ENCODE data around the gene LUZP2.

Gene LUZP2

DNA sequence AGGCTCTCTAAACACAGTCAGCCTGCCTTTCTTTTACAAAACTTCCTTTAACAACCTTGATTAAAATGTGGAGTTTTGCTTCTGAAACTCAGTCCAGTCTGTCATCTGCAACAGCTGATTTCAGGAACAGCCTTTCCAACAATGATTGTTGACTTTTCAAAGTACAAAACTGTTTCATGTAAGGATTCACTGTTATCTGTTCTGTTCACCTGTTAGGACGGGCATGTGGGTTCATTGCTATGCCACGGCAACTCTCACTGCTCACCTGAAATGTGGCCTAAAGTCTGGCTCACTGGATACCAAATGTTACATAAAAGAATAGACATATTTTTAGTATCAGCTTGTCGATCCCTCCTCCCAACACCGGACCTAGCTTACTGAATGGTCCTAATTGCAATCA is 242.8 kb downstream of the LUZP2 start:
- TF ChIP-seq GATA2 (IDR thresholded peaks at IDR 0.05; ENCODE audit: low read depth, low read length) (no peak), GATA3 (IDR thresholded peaks at IDR 0.05; ENCODE audit: low read depth, low read length) (no peak)

DNA sequence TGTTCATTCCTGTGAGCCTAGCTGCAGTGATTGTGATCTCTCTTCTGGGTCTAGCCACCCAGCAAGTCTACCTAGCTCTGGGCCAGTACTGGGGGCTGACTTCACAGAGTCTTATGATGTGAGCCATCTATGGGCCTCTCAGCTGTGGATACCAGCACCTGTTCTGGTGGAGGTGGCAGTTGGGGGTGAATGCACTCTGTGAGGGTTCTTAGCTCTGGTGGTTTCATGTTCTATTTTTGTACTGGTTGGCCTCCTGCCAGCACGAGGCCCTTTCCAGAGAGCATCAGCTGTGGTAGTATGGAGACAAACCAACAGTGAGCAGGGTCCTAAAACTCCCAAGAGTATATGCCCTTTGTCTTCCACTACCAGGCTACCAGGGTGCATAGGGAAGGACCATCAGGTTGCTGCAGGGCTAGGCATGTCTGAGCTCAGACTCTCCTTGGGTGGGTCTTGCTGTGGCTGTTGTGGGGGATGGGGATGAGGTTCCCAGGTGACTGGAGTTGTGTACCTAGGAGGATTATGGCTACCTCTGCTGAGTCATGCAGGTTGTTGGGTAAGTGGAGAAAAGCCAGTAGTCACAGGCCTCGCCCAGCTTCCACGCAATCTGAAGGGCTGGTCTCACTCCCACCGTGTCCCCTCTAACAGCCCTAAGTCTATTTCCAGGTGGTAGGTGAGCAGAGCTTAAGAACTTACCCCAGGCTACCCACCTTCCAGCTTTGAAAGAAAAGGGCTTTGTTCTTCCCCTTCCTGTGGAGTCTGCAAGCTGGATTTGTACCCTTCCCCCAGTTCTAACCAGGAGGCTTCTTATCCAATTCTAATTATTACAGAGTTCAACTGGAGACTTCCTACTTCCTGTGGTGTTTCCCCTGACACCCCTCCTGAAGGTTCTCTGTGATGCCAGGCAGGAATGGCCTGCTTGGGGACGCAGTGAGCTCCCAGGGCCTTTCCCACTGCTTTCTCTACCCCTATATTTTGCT is 250.7 kb downstream of the LUZP2 start:
- TF ChIP-seq GATA3 (IDR thresholded peaks at IDR 0.05; ENCODE audit: low read depth, low read length) (no peak), GATA2 (IDR thresholded peaks at IDR 0.05; ENCODE audit: low read depth, low read length) (no peak)

DNA sequence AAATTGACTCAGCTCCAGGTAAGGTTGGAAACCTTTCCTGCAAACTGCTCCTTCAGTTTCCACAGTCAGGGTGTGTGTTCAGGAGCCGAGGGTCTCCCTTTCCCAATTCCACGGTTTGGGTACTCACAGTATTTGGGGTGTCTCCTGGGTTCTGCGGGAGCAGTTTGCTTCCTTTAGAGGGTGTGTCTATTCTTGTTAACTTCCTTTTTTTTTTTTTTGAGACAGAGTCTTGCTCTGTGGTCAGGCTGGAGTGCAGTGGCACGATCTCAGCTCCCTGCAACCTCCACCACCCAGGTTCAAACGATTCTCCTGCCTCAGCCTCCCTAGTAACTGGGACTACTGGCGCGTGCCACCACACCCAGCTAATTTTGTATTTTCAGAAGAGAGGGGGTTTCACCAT is 251.4 kb downstream of the LUZP2 start:
- TF ChIP-seq GATA2 (IDR thresholded peaks at IDR 0.05; ENCODE audit: low read depth, low read length) (no peak), GATA3 (IDR thresholded peaks at IDR 0.05; ENCODE audit: low read depth, low read length) (no peak)

DNA sequence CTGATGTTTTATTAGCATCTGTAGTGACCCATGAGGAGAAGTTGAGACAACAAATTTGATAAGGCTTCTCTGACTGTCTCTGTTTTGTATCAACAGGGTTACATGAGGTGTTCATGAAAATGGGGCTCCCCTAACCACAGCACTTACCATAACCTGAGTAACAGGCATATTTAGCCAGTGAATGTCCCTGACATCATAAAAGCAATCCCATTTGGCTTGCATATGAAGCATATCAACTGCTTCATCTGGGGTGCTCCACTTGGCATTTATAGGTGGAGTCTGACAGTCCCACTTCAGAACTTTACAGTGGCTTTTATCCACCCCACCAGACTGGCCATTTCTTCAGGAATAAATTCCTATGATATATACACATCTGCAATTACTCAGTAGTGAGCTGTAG is 257.6 kb downstream of the LUZP2 start:
- no peak for TF ChIP-seq GATA2 (IDR thresholded peaks at IDR 0.05; ENCODE audit: low read depth, low read length)
- no peak for TF ChIP-seq GATA3 (IDR thresholded peaks at IDR 0.05; ENCODE audit: low read depth, low read length)

DNA sequence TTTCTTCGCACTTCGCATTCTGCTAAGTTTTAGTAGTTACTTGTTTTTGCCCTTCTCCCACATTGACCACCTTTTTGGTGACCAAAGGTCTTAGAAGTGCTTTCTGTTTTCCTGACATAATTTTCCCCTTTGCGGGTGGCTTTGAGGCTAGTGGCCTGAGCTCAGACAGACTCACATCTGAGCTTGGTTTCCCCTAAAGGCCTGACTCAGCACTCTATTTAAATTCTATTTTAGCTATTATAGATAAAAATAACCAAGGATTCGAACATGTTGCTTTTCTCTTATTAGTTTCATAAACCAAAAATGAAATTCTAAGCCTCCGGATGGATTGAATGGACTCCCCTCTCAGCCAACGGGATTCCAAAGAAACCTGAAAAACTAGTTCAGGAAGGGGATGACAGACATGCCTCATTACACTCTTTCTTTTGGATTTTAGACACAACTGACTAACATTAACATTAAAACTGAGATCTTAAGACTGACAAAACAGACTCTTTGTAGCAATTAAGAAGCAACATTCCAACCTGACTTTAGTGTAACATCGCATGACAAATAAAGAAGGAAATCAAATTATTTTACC is 258.5 kb downstream of the LUZP2 start:
- TF ChIP-seq GATA2 (IDR thresholded peaks at IDR 0.05; ENCODE audit: low read depth, low read length) = no peak
- no peak for TF ChIP-seq GATA3 (IDR thresholded peaks at IDR 0.05; ENCODE audit: low read depth, low read length)

DNA sequence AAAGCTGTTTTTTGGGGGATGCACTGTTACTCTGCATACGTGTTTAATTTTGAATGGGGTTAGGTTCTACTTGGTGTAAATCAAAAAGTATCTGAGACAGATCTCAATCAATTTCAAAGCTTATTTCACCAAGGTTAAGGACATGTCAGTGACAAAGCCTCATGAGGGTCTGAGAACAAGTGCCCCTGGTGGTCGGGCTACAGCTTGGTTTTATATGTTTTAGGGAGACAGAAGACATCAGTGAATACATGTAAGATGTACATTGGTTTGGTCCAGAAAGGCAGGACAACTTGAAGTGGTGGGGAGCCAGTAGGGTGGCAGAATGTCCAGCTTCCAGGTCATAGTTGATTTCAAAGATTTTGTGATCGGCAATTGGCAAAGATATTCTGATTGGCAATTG is 262.9 kb downstream of the LUZP2 start:
- TF ChIP-seq GATA3 (IDR thresholded peaks at IDR 0.05; ENCODE audit: low read depth, low read length) (no peak), GATA2 (IDR thresholded peaks at IDR 0.05; ENCODE audit: low read depth, low read length) (no peak)

DNA sequence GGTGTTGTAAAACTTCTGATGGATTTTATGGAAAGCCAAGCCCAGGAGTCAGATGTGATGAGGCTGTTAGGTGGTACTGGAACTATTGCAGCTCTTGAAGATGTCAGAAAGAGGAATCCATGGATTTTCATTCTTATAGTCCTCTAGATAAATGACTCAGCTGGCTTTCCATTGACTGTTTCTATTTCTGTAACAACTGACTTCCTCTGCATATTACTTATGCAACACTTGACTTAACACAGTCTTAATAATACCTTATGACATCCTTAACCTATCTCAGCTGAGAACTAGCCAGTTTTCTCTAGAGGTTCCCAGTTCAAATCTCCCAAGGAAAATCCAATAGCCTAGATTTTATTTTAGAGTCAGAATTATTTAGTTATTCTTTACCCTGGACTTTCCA is 263.8 kb downstream of the LUZP2 start:
- no peak for TF ChIP-seq GATA2 (IDR thresholded peaks at IDR 0.05; ENCODE audit: low read depth, low read length)
- TF ChIP-seq GATA3 (IDR thresholded peaks at IDR 0.05; ENCODE audit: low read depth, low read length) = no peak

DNA sequence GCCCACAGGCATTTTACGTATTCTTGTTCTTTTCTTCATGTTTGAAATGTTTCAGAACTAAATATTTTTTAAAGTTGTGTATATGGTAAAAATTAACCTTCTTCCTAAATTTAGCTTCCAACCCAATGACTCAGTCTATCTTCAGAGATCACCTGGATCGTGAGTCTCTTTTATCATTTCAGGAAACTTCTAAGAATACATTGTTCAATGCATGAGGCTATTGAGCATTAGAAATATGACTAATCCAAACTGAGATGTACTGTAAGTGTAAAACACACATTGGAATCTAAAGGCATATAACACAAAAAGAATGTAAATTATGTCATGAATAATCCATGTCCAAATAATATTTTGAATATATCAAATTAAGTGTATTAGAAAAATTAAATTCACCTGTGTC is 265.2 kb downstream of the LUZP2 start:
- TF ChIP-seq GATA2 (IDR thresholded peaks at IDR 0.05; ENCODE audit: low read depth, low read length) (no peak), GATA3 (IDR thresholded peaks at IDR 0.05; ENCODE audit: low read depth, low read length) (no peak)

DNA sequence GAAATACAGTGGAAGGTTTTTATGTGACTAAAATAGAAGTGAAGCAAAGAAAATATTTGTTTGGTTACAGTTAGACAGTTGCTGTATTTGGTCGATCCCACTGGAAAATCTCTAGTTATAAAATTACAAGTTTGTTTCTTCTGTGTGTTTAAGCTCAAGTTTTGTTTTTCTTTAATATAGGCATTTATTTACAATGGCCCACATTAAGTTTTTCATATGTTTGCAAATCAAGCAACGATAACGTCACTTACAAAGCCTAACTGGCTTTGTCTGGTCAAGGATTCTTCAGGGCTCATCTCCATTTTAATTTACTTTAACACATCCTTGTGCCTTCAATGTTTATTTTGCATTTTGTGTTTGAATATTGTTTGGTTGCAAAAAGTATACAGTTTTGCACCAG is 270.6 kb downstream of the LUZP2 start:
- no peak for TF ChIP-seq GATA3 (IDR thresholded peaks at IDR 0.05; ENCODE audit: low read depth, low read length)
- TF ChIP-seq GATA2 (IDR thresholded peaks at IDR 0.05; ENCODE audit: low read depth, low read length) = no peak

DNA sequence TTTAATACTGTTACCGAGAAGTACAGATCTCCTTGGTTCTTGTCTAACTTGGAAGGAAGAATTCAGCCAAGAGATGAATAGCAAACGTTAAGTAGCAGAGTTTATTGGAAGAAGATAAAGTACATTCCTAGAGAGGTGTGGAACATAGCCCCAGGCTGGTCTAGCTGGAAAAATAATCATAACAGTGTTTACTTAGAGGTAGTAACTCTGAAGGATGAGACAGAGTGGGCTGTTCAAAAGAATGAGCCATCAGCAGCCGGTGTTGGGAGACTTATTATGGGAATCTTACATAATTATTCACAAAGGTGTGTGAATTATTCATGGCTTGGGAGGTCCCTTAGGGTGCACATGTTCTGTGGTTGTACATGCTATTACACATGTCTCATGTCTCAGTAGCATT is 276.5 kb downstream of the LUZP2 start:
- no peak for TF ChIP-seq GATA3 (IDR thresholded peaks at IDR 0.05; ENCODE audit: low read depth, low read length)
- no peak for TF ChIP-seq GATA2 (IDR thresholded peaks at IDR 0.05; ENCODE audit: low read depth, low read length)

DNA sequence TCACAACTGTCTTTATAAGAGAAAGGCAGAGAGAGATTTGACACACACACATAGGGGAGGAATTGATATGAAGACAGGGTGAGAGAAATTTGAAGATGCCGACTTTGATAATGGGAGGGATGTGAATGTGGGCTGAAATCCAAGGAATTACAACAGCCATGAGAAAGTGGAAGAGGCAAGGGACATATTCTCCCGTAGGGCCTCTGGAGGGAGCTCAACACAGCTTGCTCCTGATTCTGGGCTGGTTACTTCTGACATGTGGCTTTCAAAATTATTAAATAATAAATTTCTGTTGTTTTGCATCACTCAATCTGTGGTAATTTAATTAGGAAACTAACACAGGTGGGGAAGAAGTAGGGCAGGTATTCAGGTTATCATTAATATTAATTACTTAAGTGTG is 282.9 kb downstream of the LUZP2 start:
- TF ChIP-seq GATA3 (IDR thresholded peaks at IDR 0.05; ENCODE audit: low read depth, low read length) (no peak), GATA2 (IDR thresholded peaks at IDR 0.05; ENCODE audit: low read depth, low read length) (no peak)

DNA sequence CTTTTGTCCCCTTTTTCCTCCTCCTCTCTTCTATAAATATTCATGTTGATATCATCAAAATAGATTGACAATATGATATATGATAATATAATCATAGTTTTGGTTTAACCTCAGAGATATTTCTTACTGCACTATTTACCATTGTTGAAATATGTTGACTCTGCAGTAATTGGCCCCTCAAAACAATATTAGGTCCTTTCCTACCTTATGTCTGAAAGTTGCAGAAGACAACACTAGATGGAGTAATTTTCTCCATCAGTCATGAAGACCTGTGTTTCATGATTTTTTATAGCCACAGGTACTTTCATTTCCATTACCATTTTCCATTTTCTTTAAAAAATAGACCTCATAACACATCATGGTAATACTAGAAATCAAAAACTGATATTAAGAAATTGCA is 284.4 kb downstream of the LUZP2 start:
- TF ChIP-seq GATA3 (IDR thresholded peaks at IDR 0.05; ENCODE audit: low read depth, low read length) = no peak
- no peak for TF ChIP-seq GATA2 (IDR thresholded peaks at IDR 0.05; ENCODE audit: low read depth, low read length)

DNA sequence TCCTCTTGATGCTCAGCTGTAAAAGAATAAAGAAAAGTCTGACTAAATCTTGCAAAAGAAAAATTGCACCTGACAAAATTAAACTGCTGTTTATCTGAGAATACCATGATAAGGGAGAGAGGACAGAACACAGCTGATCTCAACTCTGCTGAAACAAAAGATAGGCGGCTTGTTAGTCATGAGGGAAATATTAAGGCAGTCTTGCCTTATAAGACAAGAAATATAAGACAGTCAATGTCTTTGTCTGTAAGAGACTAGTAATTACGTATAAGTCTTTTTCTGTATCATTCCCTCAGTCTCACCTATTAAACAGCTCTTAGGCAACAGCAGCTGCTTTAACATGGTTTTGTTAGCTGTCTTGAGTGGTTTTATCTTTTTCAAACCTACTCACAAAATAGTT is 296.6 kb downstream of the LUZP2 start:
- no peak for TF ChIP-seq GATA2 (IDR thresholded peaks at IDR 0.05; ENCODE audit: low read depth, low read length)
- TF ChIP-seq GATA3 (IDR thresholded peaks at IDR 0.05; ENCODE audit: low read depth, low read length) = no peak

DNA sequence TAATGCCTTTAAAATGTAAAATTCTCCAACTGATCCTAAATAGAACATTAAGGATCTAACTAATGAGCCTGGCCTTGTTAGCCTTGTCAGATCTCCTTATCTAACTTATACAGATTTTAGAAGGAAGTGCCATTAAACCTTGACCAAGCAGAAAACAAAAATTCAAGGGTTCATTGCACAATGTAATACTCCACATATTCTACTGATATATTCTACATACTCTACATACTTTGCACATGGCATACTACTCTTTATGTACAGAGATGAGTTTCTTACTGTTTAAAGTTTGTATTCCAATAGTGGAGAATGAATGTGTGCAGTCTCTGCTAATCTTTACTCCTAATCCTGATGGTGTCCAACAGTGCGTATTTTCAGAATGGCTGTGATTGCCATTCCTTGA is 297.2 kb downstream of the LUZP2 start:
- TF ChIP-seq GATA2 (IDR thresholded peaks at IDR 0.05; ENCODE audit: low read depth, low read length) = no peak
- no peak for TF ChIP-seq GATA3 (IDR thresholded peaks at IDR 0.05; ENCODE audit: low read depth, low read length)

DNA sequence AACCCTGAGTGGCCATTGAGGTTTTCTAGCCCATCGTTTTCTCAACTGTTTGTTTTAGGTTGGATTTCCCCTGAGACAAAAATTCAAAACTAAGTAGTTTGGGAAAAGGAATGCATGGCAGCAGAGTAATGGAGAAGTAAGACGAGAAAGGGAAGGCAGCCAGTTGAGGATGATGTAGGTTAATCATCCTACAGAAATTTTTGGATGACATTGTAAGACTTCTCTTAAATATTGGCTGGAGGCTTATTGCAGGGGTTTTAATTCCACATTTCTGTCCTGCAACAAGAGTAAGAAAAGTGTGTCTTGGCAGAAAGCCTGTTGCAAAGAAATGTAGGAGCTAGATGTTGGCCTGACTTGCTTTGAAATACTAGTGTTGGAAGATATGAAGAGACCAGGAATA is 308.8 kb downstream of the LUZP2 start:
- TF ChIP-seq GATA2 (IDR thresholded peaks at IDR 0.05; ENCODE audit: low read depth, low read length) (no peak), GATA3 (IDR thresholded peaks at IDR 0.05; ENCODE audit: low read depth, low read length) (no peak)
